ENCODE data around the gene PLCZ1. TPM values are rescaled to one million over a fixed set of nuclear protein-coding genes. Genes with fewer than 3 reads are reported as not detected.

The PLCZ1 gene
- total and polyA plus RNA-seq, 9 of the 15 experiments (the other 6 are each of a cell fraction or from before 2014, with no cell fraction given), result not detected

DNA sequence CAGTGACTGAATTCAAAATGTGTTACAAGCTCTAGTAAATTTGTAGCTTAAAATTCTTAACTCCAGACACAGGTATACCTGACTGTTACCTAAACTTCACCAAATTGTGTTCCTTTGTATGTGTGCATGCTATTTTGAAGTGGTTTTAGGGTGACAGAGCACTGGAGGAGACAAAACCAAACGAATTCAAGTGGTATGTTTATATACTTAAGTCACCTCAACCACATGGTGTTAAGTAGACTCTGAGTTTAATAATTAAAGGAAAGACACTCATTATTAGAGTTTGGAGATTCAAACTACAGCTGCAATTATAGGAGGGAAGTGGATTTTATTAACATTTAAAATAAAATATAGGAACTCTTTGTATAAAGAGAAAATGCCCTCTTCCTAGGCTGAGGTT, 84.3 kb downstream of the PLCZ1 start (continued):
- TF ChIP-seq, protein P1, sequence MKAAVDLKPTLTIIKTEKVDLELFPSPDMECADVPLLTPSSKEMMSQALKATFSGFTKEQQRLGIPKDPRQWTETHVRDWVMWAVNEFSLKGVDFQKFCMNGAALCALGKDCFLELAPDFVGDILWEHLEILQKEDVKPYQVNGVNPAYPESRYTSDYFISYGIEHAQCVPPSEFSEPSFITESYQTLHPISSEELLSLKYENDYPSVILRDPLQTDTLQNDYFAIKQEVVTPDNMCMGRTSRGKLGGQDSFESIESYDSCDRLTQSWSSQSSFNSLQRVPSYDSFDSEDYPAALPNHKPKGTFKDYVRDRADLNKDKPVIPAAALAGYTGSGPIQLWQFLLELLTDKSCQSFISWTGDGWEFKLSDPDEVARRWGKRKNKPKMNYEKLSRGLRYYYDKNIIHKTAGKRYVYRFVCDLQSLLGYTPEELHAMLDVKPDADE (conservative IDR thresholded peaks at IDR 0.05; ENCODE audit: control insufficient read depth, low read depth, low read length), result no peak
- no peak for TF ChIP-seq EWSR1 (IDR thresholded peaks at IDR 0.05; ENCODE audit: borderline replicate concordance, low read depth, partially characterized antibody)

DNA sequence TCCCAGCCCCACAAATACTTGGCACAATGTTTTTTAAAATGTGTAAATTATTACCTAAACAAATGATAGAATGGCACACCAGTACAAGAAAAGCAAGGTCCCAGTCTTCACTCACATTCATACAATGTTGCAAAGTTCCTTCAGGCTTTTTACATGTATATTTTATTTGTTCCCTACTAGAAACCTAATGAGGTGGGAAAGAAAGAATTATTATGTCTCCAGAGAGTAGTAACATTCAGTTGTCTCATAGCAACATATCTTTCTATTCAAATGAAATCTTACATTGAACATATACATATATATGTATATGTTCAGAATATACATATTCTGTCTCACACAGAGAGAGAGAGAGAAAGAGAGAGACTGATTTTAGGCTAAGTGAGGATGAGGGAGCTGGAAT, 85.2 kb downstream of the PLCZ1 start:
- no peaks in the 10 kb centered on the region for H3K36me3 ChIP-seq (ENCODE audit: control insufficient read depth, insufficient read depth, low read length)
- ChIA-PET CTCF (ENCODE audit: low intra/inter-chr PET ratio) (no interaction called here), POLR2A (no interaction called here)
- H2AFZ ChIP-seq (ENCODE audit: low read depth, low read length), result no peak overlapping the region
- no peak for FAIRE-seq
- H3K9me1 ChIP-seq (ENCODE audit: control insufficient read depth, insufficient read depth, low read length), result no peaks in the 10 kb centered on the region
- no peak overlapping the region for H3K4me3 ChIP-seq
- intact Hi-C loops (cut with micrococcal nuclease) (no loop called here), in situ Hi-C loops (cut with MboI) (no loop called here)
- no peak for ATAC-seq
- H3K9me3 ChIP-seq (replicated peaks; ENCODE audit: control insufficient read depth, insufficient read depth, low read depth, low read length), result no peaks in the 10 kb centered on the region
- H3K4me1 ChIP-seq (replicated peaks in 1 of 2; ENCODE audit: control insufficient read depth in 2 of 2, insufficient read depth in 2 of 2, low read length in 2 of 2), result no peaks in the 10 kb centered on the region
- H3K27ac ChIP-seq (ENCODE audit: extremely low read depth, low read depth, low read length), result no peak overlapping the region
- no peaks in the 10 kb centered on the region for H4K20me1 ChIP-seq (replicated peaks; ENCODE audit: control insufficient read depth, insufficient read depth, low read length)
- no peaks in the 10 kb centered on the region for H3K27me3 ChIP-seq (ENCODE audit: control insufficient read depth in 2 of 2, insufficient read depth in 2 of 2, low read length in 2 of 2)
- H3K9ac ChIP-seq (ENCODE audit: insufficient read depth in 1 of 2, low read depth in 2 of 2, low read length in 2 of 2), result no peak overlapping the region
- H3K4me2 ChIP-seq (ENCODE audit: insufficient read depth, low read length), result no peak overlapping the region
- BruUV-seq (replicated peaks), result no TSS peak
- no peaks in the 10 kb centered on the region for H3K79me2 ChIP-seq (ENCODE audit: control insufficient read depth, insufficient read depth, low read length)
- DNase-seq (ENCODE audit: extremely low read depth in 1 of 4, low spot score in 3 of 4), result no peak
- TF ChIP-seq SRF (CRISPR knock-in tag; IDR thresholded peaks at IDR 0.05) (no peak), TOE1 (IDR thresholded peaks at IDR 0.05; ENCODE audit: borderline replicate concordance) (no peak), TOE1 (CRISPR knock-in tag; IDR thresholded peaks at IDR 0.05; ENCODE audit: borderline replicate concordance, low read depth) (no peak), FOXM1 (IDR thresholded peaks at IDR 0.05; ENCODE audit: low read depth) (no peak), FOXM1 (CRISPR knock-in tag; IDR thresholded peaks at IDR 0.05; ENCODE audit: low read depth) (no peak), CHCHD3 (CRISPR knock-in tag; IDR thresholded peaks at IDR 0.05) (no peak), HIVEP1 (CRISPR knock-in tag; IDR thresholded peaks at IDR 0.05) (no peak), MIER1 (IDR thresholded peaks at IDR 0.05; ENCODE audit: low read depth) (no peak), MEF2D (tag; conservative IDR thresholded peaks at IDR 0.05; ENCODE audit: low read depth) (no peak), POLR2H (tag; IDR thresholded peaks at IDR 0.05; ENCODE audit: low read depth) (no peak), LCOR (CRISPR knock-in tag; IDR thresholded peaks at IDR 0.05) (no peak), ZNF436 (CRISPR knock-in tag; IDR thresholded peaks at IDR 0.05) (no peak), XRCC3 (IDR thresholded peaks at IDR 0.05) (no peak), CBFB (CRISPR knock-in tag; IDR thresholded peaks at IDR 0.05) (no peak)
- TF ChIP-seq, protein P2, sequence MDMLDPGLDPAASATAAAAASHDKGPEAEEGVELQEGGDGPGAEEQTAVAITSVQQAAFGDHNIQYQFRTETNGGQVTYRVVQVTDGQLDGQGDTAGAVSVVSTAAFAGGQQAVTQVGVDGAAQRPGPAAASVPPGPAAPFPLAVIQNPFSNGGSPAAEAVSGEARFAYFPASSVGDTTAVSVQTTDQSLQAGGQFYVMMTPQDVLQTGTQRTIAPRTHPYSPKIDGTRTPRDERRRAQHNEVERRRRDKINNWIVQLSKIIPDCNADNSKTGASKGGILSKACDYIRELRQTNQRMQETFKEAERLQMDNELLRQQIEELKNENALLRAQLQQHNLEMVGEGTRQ (CRISPR knock-in tag; IDR thresholded peaks at IDR 0.05), result no peak
- TF ChIP-seq, protein P3, sequence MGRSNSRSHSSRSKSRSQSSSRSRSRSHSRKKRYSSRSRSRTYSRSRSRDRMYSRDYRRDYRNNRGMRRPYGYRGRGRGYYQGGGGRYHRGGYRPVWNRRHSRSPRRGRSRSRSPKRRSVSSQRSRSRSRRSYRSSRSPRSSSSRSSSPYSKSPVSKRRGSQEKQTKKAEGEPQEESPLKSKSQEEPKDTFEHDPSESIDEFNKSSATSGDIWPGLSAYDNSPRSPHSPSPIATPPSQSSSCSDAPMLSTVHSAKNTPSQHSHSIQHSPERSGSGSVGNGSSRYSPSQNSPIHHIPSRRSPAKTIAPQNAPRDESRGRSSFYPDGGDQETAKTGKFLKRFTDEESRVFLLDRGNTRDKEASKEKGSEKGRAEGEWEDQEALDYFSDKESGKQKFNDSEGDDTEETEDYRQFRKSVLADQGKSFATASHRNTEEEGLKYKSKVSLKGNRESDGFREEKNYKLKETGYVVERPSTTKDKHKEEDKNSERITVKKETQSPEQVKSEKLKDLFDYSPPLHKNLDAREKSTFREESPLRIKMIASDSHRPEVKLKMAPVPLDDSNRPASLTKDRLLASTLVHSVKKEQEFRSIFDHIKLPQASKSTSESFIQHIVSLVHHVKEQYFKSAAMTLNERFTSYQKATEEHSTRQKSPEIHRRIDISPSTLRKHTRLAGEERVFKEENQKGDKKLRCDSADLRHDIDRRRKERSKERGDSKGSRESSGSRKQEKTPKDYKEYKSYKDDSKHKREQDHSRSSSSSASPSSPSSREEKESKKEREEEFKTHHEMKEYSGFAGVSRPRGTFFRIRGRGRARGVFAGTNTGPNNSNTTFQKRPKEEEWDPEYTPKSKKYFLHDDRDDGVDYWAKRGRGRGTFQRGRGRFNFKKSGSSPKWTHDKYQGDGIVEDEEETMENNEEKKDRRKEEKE (IDR thresholded peaks at IDR 0.05; ENCODE audit: borderline replicate concordance in 1 of 2, control insufficient read depth in 1 of 2, low read depth in 2 of 2, low read length in 1 of 2), result no peak
